Hepatocyte (in vitro differentiated cells): ENCODE measurements around the gene ATP1A1. TPM values are rescaled to one million over a fixed set of nuclear protein-coding genes. Genes with fewer than 3 reads are reported as not detected.

Experiments
- DNase-seq: peaks from one replicate; pipeline ENCODE4 v3.0.0-alpha.2; 2016; ENCODE audit warnings: low spot score
- H2AFZ ChIP-seq: fragments of 200-600 bp; sonication (generic); 2 replicates; pipeline ENCODE4 v1.6.0; 2016; ENCODE audit warnings: antibody characterized with exemption, mild to moderate bottlenecking
- H3K27ac ChIP-seq: fragments of 200-600 bp; sonication (generic); 2 replicates; pipeline ENCODE4 v1.5.1; 2016; ENCODE audit warnings: mild to moderate bottlenecking
- H3K27me3 ChIP-seq: fragments of 200-600 bp; sonication (generic); 2 replicates; pipeline ENCODE4 v1.6.1; 2016
- H3K36me3 ChIP-seq: fragments of 200-600 bp; sonication (generic); replicated peaks from 2 replicates; pipeline ENCODE4 v1.5.1; 2016; ENCODE audit warnings: low read depth; ENCODE audit not compliant: insufficient read depth
- H3K4me1 ChIP-seq: fragments of 200-600 bp; sonication (generic); 2 replicates; pipeline ENCODE4 v1.5.1; 2016; ENCODE audit warnings: mild to moderate bottlenecking, moderate library complexity; ENCODE audit not compliant: insufficient read depth
- H3K4me2 ChIP-seq: fragments of 200-600 bp; sonication (generic); 2 replicates; pipeline ENCODE4 v1.6.0; 2016
- H3K4me3 ChIP-seq: fragments of 200-600 bp; sonication (generic); 2 replicates; pipeline ENCODE4 v1.5.1; 2016; ENCODE audit warnings: mild to moderate bottlenecking
- H3K79me2 ChIP-seq: fragments of 200-600 bp; sonication (generic); 2 replicates; pipeline ENCODE4 v1.6.0; 2017; ENCODE audit warnings: mild to moderate bottlenecking
- H3K9me2 ChIP-seq: fragments of 200-600 bp; sonication (generic); replicated peaks from 2 replicates; pipeline ENCODE4 v1.6.0; 2017; ENCODE audit warnings: mild to moderate bottlenecking; ENCODE audit not compliant: insufficient read depth
- H3K9me3 ChIP-seq: fragments of 200-600 bp; sonication (generic); 2 replicates; pipeline ENCODE4 v1.5.1; 2016; ENCODE audit warnings: low read depth, mild to moderate bottlenecking
- H4K20me1 ChIP-seq: fragments of 200-600 bp; sonication (generic); 2 replicates; pipeline ENCODE4 v1.6.0; 2016; ENCODE audit warnings: mild to moderate bottlenecking; ENCODE audit not compliant: insufficient read depth, poor library complexity, severe bottlenecking
- EZH2 ChIP-seq: fragments of 200-600 bp; sonication (generic); IDR thresholded peaks from 2 replicates; pipeline ENCODE4 v1.6.1; 2016; ENCODE audit warnings: antibody characterized with exemption, mild to moderate bottlenecking, borderline replicate concordance
- EZH2phosphoT487 ChIP-seq: fragments of 200-600 bp; sonication (generic); IDR thresholded peaks from one replicate; pipeline ENCODE4 v1.6.1; 2018; ENCODE audit warnings: antibody characterized with exemption, mild to moderate bottlenecking, low read depth, moderate library complexity; ENCODE audit not compliant: unreplicated experiment, severe bottlenecking
- WGBS: methylation state at CpG from one replicate; pipeline ENCODE4 v1.1.6; 2016; ENCODE audit warnings: low lambda C conversion rate; ENCODE audit errors: missing lambda C conversion rate; 5-methylcytosine and 5-hydroxymethylcytosine counted together
- polyA plus RNA-seq: library from polyadenylated mRNA; unstranded; fragments of >200 nt; fragmentation: Nextera tagmentation; extraction: Ambion mirVana; gene quantifications from 2 replicates; pipeline ENCODE4 v1.2.1, GENCODE V29; 2016
- total RNA-seq: library from RNA; depleted of rRNA; stranded (reverse); fragments of >200 nt; gene quantifications from 2 replicates; pipeline ENCODE4 v1.2.3, GENCODE V29; 2014
- TF ChIP-seq, protein P1 (sequence below): fragments of 200-600 bp; sonication (generic); IDR thresholded peaks from 2 replicates; pipeline ENCODE4 v1.5.1; 2016; ENCODE audit warnings: antibody characterized with exemption, mild to moderate bottlenecking; ENCODE audit not compliant: poor library complexity

Gene ATP1A1
- total and polyA plus RNA-seq, 2 experiments from 2014 or later: 412 to 559 TPM

DNA sequence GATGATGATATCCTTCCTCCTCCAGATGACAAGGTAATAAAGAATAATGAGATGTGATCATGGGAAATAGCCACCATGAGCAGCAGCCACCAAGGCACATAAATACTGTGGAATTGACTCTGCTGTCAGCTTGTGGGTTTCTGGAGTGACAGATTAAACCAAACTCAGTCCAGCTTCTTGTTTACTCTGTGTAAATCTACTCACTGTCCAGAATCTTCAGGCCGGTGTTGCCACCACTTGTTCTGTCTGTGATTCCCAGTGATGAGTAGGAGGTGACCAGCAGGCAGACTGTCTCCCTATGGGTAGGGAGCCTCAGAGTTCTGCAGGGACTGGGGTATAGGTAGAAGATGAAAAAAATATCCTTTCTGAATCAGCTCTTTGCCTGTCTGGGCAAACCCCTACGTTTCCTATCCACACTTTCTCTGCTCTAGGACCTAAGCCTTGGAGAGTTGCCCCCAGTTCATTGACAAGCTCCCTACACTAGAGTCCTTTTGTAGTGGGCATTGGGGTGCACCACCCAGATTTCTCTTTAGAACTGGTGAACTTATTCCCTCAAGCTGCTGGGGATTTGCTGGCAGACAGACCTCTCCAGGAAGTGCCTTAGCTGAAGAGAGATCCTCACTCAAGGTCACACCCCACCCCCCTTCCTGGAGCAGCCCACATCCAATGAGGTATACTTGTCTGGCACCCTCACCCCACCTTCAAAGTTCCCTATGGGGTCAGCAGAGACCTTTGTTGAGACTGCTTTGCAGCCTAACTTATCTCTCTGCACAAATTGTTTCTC, 47.6 kb downstream of the ATP1A1 start:
- no peak overlapping the region for H2AFZ ChIP-seq
- no peaks in the 10 kb centered on the region for H3K36me3 ChIP-seq
- no peaks in the 10 kb centered on the region for H3K9me3 ChIP-seq
- H3K9me2 ChIP-seq: no peaks in the 10 kb centered on the region
- TF ChIP-seq, protein P1, sequence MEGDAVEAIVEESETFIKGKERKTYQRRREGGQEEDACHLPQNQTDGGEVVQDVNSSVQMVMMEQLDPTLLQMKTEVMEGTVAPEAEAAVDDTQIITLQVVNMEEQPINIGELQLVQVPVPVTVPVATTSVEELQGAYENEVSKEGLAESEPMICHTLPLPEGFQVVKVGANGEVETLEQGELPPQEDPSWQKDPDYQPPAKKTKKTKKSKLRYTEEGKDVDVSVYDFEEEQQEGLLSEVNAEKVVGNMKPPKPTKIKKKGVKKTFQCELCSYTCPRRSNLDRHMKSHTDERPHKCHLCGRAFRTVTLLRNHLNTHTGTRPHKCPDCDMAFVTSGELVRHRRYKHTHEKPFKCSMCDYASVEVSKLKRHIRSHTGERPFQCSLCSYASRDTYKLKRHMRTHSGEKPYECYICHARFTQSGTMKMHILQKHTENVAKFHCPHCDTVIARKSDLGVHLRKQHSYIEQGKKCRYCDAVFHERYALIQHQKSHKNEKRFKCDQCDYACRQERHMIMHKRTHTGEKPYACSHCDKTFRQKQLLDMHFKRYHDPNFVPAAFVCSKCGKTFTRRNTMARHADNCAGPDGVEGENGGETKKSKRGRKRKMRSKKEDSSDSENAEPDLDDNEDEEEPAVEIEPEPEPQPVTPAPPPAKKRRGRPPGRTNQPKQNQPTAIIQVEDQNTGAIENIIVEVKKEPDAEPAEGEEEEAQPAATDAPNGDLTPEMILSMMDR: no peak
- no peak for TF ChIP-seq EZH2phosphoT487
- 77% methylated on average over 2 of the region's 2 CpGs for WGBS
- H3K27ac ChIP-seq: no peak overlapping the region
- peaks cover 10% of the 10 kb centered on the region for H3K79me2 ChIP-seq
- H4K20me1 ChIP-seq: no peaks in the 10 kb centered on the region
- H3K4me3 ChIP-seq: no peak overlapping the region
- H3K27me3 ChIP-seq: no peaks in the 10 kb centered on the region
- no peak for DNase-seq
- H3K4me1 ChIP-seq: peaks cover 11% of the 10 kb centered on the region
- no peak overlapping the region for H3K4me2 ChIP-seq

DNA sequence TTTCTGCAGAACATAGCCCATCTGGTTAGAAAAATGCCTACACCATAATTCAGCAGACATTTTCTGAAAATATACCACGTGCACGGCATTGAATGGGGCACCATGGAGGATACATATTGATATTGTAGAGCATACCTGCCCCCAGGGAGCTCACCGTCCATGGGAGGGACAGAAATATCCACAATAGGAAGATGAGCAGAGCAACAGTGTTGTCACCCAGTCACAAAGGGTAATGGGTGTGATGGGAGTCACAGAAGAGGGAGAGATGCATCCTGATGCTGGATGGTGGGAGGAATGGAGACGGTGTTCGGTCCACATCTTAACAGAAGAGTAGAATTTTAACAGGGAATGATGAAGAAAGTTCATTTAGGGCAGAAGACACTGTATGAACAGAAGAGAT, 51.4 kb downstream of the ATP1A1 start:
- Histone ChIP-seq H3K9me3 (no peaks in the 10 kb centered on the region), H3K27me3 (no peaks in the 10 kb centered on the region), H3K4me3 (no peak overlapping the region), H3K27ac (no peak overlapping the region), H3K9me2 (no peaks in the 10 kb centered on the region), H2AFZ (no peak overlapping the region), H3K79me2 (no peaks in the 10 kb centered on the region), H4K20me1 (no peaks in the 10 kb centered on the region), H3K4me2 (no peak overlapping the region), H3K4me1 (no peaks in the 10 kb centered on the region), H3K36me3 (no peaks in the 10 kb centered on the region)
- WGBS: 87% methylated on average over 5 of the region's 5 CpGs
- no peak for DNase-seq
- TF ChIP-seq EZH2 (no peak), EZH2phosphoT487 (no peak)
- TF ChIP-seq, protein P1: no peak

DNA sequence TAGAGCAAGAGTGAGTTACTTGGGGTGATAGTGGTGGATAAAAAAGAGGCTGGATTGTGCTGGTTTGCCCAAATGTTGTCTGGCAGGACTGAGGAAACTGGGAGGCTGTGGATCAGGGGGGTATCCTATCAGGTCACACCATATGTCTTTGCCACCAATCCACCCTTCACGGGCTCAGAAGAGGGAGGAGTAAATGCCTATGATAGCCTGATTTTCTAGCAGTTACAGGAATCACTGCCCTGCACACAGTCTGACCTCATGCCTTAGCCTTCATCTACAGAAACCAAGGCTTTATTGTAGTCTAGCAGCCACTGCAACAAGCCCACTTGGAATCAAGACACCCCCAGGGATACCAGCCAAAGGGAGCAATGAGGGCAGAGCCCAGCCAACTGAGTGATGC, 51.8 kb downstream of the ATP1A1 start:
- H3K9me3 ChIP-seq: no peaks in the 10 kb centered on the region
- H2AFZ ChIP-seq: no peak overlapping the region
- no peaks in the 10 kb centered on the region for H3K36me3 ChIP-seq
- no peaks in the 10 kb centered on the region for H4K20me1 ChIP-seq
- 81% methylated on average over 1 of the region's 1 CpG for WGBS
- H3K79me2 ChIP-seq: no peaks in the 10 kb centered on the region
- no peak overlapping the region for H3K4me3 ChIP-seq
- no peaks in the 10 kb centered on the region for H3K27me3 ChIP-seq
- no peak for DNase-seq
- H3K4me1 ChIP-seq: no peaks in the 10 kb centered on the region
- no peak for TF ChIP-seq EZH2phosphoT487
- no peak for TF ChIP-seq EZH2
- TF ChIP-seq, protein P1: no peak
- H3K4me2 ChIP-seq: no peak overlapping the region
- H3K9me2 ChIP-seq: no peaks in the 10 kb centered on the region
- no peak overlapping the region for H3K27ac ChIP-seq
